HG02885 (cell line): ENCODE results near the gene GLRX.
A peak's percentile ranks its signal among the peaks of the same experiment; 100 is the strongest.

Experiments used
- ATAC-seq: cut with Tn5 transposase; IDR thresholded peaks from one replicate; pipeline ENCODE4 v1.9.1; 2021; ENCODE audit warnings: mild to moderate bottlenecking; ENCODE audit not compliant: unreplicated experiment, poor library complexity

The GLRX gene, protein sequence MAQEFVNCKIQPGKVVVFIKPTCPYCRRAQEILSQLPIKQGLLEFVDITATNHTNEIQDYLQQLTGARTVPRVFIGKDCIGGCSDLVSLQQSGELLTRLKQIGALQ

DNA sequence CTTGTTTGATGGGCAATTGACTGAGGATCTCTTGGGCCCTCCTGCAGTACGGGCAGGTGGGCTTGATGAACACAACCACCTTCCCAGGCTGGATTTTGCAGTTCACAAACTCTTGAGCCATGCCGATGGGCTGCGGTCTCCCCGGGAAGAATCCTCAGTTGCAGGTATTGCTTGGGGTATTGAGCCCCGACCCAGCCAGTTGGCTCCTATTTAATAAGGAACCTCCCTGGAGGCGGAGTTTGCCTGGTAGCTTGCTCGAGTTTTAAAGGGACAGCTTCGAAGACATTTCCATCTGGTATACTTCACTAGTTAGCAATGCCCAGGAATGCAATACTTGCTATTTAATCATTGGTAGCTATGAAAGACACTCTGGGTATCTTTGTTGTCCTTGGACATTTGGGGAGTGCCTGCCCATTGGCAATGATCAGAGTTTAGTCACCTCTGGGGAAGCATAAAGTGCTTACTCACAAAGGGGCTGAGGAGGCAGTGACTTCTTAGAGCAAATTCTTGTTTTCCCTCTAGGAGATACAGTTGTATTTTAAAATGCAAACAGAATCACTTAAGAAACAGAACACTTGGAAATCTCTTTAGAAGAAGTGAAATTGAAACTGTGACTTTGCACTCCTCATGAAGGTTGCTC lies at the start of gene GLRX:
GLRX (minus strand) TSS at position 185 of the 640 bp plus-strand sequence; CDS start at position 121, 64 bp downstream.
- peak; percentile 47 for ATAC-seq

DNA sequence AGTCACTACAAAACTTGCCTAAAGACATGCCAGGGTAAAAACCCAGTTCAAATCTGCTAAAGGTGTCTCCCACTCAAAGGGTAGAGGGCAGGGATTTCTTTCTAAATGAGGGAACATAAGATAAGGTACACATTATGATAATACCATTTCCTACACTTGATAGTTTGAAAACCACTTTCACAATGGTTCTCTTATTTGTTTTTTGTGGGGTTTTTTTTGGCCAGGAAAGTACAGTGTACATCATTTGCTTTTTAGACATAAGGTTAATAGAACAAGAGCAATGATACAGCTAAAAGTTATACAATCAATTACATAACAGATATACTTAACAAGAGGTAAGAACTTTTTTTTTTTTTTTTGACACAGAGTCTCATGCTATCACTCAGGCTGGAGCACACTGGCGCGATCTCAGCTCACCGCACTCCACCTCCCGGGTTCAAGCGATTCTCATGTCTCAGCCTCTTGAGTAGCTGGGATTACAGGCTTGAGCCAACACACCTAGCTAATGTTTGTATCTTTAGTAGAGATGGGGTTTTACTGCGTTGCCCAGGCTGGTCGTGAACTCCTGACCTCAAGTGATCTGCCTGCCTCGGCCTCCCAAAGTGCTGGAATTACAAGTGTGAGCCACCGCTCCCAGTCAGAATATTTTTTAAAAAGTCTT lies 48.8 kb upstream of the GLRX start:
- no peak for ATAC-seq

DNA sequence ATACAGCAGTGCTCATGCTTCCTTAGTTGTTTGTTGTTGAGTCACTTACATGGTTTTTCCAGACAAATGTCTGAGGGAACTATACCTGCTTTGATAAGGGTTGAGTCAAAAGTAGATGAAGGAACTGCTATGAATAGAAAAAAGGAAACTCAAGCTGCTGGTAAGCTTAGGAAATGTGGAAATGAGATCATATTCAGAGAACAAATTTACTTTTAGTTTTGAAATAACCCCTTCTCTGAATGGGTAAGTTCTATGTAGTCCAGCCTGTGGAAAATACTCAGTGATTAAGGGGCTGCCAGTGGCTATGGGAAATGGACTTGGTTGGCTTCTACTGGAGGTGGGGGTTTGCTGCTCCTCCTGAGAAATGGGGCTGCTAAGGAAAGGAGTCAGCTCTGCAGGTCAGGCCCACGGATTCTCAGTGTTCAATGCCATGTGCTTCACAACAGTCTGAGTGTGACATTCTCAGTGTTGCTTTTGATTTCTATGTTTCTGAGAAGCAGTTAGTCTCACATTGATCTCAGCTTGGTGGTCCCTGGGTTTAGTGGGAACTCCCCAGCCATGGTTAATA lies 47.7 kb upstream of the GLRX start:
- peak; percentile 69 for ATAC-seq

DNA sequence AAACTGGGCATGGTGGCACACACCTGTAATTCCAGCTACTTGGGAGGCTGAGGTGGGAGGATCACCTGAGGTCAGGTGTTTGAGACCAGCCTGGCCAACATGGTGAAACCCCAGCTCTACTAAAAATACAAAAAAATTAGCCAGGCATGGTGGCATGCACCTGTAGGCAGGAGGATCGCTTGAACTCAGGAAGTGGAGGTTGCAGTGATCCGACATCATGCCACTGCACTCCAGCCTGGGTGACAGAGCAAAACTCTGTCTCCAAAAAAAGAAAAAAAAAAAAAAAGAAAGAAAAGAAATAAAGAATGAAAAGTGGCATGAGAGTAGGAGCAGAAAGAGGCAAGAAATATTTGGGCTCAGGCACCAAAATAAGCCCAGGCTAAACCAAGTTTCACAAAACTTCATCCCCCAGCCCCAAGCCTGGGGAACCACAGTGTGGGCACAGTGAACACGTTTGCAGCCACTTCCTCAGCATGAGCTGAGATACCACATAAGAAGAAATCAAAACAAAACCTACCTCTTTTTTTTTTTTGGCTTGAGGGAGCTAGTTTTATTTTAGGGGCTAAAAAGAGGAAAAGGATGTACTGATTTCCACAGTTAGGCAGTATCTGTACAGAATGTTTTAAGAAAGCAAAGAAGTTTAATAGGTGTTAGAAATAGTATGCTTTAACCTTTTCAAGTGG lies 46.8 kb upstream of the GLRX start:
- peak; percentile 43 for ATAC-seq

DNA sequence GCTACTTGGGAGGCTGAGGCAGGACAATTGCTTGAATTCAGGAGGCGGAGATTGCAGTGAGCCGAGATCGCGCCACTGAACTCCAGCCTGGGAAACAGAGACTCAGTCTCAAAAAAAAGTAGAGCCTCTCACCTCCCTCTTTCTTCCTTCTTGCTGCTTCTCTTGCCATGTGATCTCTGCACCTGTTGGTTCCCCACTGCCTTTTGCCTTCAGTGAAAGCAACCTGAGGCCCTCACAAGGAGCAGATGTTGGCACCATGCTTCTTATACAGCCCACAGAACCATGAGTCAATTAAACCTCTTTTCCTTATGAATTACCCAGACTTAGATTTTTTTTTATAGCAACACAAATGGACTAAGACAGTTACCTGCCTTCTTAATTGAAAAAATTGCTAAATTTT lies 45.6 kb upstream of the GLRX start:
- no peak for ATAC-seq

DNA sequence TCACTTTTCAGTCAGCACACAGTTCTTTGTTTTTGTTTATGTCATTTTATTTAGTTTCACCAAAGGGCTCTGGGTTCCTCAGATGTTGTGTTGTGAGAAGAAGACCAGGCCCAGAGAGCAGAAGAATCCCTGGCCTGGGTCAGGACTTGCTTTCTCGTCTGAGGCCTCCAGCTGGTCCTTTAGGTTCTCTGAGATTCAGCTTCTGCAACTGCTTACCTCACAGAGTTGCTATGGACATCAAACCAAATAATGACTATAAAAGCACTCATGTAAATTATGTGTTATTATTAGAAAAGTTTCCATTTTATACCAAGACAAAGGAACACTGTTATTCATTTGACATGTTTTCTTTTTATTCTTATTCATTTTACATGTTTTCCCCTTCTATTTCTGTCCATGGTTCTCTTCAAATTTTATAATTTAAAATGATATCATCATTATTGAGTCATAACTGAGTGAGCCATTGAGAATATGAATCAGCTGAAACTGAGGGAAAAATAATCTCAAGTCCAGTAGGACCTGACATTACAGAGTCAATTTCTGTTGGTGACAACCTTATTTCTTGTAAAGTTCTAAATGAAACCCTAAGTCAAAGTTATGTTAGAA lies 44.0 kb upstream of the GLRX start:
- ATAC-seq = no peak

DNA sequence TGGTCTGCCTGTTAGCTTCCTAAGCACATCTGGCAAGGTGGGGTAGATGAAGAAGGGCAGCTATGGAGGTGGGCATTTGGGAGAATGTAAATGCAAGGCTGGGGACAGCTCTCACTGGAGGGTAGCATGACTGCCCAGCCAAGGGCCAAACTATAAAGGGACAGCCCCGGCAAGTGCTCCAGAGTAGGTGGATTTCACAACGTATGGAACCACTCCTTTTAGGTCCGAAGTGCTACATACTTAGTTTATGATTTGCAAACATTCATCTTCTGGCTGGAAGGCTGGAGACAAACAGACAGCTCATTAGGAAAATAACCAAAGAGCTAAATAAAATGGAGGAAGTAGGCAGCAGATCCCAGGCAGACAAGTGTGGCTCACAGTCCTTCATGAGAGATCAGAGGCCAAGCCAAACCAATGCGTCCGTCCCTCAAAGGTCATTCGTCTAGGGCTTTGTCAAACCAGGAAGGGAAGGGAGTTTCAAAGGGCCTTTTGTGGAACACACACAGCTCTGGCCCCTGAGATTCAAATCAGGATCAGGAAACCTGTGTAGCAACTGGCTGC lies 42.5 kb upstream of the GLRX start:
- no peak for ATAC-seq

DNA sequence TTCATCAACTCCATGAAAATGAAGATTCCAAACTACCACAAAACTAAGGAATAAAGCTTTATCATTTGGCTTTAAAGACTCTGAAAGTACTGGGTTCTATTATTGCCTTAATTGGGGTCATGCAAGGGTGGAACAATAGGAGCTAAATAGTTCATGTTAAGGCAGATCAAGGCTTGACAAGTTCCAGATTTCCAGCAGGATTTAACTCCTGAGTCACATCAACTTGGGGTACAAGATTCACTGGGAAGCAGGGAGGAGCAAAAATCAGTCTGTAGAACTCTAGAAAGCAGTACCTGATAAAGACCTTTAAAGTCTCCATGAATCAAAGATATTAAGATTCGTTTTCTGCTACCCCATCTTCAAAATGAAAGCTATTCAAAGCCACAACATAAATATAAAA lies 41.9 kb upstream of the GLRX start:
- ATAC-seq = no peak

DNA sequence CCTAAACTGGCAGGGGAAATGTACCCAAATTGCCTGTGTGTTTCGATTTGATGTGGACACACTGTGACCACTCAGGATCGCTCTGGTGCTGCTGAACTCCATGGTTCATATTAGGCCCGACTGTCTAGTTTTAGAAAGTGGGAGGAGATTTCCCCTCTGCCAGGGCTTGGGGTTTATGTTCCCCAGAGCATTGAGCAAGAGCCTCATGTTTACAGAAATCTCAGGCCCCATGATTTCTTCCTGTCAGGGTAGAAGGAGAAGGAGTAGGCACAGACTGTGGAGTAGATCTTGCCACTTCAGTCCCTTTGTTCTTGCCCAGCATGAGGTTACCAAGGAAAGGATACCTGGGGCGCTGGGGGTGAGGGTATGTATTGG lies 40.8 kb upstream of the GLRX start:
- no peak for ATAC-seq

DNA sequence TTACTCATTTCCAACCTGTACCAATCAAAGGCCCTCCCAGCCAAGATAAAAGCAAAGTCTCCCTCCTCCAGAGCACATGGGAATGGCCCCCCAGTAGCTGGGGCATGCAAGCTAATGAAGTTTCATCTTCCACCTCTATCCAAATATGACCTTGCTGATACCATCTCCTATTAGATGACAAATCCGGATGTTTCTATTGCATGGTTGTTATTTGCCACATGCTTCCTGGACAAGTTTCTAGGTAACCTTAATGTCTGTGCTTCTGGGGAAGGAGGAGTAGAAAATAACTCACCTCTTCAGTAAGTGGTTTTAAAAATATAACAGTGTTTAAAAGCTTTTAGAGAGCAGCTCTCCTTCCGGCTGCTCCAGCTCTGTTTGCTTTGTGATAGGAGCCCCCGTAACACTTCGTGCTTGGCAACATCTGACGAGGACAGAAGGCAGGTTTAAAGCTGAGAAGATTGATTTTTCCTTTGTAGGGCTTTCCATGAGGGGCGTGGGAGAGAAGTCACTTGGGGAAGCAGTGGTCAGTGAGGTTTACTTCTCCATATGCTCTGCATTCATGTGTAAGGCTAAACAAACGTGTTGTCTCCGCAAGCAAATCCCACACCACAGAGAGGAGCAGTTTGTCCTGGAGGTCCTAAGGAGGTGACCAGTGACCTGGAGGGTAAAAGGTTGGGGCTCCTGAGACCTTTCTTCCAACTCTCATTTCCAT lies 40.3 kb upstream of the GLRX start:
- ATAC-seq = no peak

DNA sequence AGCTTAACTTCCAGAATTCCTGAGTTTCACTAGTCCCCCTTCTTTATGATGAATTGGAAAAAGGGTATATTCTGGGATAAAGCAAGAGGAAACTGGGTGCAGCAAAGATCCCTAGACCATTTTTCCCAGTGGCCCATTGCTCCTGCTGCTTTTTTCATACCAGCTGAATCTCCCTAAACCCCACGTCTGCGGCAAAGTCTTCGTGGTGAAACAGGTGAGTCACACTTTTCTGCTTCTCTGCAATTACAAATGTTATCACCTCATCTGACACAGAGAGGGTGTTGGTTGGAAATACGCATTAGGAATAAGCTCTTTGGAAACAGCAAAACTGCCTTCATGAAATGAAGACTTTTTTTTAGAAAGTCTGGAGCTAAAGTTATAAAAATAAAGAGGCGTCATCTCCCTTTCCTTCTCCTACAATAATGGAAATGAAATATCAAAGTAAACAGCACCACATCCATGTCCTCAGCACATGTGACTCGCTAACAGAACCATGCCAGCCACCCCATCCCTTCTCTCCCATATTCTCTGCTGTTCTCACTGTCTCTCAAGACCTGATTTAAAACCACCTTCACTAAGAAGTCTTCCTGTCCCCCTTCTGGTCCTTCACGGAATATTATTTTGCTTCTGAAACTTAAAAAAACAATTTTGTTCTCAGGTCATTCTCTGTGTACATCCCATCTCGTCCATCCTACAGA lies 39.5 kb upstream of the GLRX start:
- no peak for ATAC-seq

DNA sequence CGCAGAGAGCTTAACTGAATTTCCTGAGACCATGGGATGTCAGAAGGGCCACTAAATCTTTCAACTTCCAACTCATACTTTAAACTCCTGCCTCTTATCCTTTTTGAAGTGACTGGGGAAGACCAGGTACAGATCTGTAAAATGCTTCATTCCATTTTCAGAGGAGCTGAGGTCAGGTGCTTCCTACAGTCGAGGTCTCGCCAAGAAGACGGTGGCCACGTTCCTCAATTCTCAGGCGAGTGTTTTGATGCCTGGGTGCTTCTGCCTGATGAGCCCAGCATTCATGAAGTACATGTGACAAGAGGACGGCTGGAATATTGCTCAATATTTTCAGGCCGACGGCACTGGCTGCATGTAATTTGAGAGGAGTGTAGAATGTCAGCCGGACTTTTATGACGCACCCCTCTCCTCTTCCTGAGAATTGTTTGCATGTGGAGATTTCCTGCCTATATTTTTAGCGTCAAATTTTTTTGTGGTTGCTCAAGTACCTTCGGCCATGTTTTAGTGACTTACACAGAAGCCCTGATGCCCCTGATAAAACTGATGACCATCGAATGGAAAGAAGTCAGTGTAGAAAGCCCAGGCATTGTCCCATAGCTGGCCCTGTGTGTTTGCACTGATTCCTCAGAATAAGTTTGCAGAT lies 38.8 kb upstream of the GLRX start:
- ATAC-seq = no peak

DNA sequence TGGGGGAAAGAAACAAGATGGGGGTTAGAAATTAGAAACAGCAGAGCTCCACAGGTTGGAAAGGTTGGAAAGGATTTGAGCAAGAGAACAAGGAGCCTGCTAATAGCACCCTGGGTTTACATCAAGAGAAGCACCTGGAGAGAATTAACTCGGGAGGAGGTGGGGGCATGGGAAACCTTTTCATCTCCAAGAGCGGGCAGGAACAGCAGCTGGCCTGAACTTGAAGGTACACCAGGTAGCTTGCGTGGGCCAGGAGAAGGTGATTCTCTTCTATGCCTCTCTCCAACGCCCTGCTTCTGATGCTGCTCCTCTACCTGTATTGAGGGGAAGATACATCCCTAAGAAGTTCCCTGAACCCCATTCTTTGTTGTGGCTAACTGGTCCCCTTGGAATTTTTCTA lies 37.1 kb upstream of the GLRX start:
- no peak for ATAC-seq

DNA sequence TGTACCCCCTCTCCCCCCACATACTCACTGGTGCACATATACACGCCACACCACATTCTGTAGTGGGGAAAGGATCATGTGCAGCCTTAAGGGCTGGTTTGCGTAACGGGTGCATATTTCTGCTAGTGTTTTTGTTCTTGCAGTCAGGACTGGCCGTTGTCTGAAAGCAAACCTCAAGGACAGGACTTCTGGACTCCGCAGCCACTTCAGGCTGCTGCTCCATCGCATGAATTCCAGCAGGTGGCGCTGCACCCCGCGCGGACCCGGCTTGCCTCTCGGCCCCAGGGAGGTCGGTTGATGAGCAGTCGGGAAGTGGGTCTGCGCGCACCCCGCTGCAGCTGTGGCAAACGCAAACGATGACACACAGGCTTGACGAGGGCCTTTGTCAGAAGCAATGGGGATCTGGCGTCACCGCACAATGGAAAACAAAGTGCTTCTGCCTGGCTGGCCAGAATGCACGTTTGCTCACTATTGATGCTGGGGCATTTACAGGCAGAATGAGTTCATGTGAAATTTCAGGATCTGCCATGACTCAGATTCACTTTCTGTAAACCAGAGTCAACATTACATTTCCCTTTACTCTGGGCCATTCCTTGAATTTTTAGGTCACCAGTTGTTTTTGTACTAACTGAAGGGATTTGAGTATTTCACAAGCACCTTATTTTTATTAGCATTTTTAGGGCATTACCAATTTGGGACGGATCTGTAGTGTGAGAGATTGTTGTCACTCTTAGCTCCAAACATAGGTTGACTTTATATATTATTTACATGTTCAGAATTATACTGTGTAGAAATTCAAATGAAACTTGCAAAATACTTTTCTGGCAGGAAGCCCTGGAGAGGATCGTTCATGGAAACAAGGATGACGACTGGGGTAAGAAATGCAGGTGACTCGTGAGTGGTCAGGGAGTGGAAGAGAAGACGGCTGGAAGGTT lies 36.4 kb upstream of the GLRX start:
- ATAC-seq = peak; percentile 93

DNA sequence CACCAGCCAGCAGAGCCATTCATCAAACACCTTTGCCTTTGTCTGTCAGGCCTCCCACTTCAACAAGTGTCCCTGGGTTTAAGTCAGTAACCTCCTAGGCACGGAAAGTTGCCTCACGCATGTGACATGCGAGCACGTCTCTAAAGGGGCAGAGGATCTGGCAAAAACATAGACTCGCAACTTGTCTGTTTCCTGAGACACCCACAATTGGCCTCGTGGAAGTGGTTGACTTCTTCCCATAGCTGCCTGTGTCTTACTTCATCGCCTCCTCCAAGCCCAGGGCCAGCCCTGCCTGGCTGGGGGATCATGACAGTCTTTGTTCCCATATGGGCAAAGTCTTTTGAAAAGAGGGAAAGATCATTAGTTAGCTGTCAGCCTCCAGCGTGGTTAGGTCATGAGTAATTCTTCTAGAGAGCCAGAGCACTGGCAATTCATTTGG lies 35.5 kb upstream of the GLRX start:
- ATAC-seq = no peak

DNA sequence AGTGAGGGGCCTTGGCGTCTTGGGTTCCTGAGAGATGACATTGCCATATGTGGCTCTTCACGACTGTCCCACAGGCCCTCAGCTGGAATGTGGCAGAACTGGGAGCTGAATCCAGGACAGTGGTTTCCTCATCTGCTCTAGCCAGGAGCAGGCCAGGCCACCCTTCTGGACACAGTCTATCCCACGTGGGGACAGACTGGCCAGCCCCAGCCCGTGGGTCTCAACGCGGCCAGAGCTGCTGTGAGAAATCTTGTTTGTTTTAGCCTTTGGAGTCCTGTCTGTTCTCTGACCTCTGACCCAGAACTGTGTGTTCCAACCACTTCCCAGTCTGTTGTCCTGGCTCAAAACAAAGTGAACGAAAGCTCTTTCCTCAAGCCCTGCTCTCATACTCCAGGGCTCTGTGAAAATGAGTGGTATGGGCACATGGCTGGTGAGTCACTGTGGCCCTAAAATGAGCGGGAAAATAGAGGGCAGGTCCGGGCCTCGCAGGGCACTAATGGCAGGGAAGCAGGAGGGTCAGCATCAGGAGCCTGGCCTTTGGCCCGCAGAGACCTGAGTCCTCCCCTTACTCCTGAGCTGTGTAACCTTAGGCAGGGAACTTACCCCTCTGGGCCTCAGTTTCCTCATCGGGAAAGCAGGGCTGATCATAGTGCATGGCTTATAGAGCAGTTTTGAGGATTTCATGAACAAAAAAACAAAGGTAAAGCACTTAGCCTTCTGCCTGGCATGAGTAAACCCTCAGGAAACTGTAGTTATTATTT lies 34.8 kb upstream of the GLRX start:
- ATAC-seq = no peak

DNA sequence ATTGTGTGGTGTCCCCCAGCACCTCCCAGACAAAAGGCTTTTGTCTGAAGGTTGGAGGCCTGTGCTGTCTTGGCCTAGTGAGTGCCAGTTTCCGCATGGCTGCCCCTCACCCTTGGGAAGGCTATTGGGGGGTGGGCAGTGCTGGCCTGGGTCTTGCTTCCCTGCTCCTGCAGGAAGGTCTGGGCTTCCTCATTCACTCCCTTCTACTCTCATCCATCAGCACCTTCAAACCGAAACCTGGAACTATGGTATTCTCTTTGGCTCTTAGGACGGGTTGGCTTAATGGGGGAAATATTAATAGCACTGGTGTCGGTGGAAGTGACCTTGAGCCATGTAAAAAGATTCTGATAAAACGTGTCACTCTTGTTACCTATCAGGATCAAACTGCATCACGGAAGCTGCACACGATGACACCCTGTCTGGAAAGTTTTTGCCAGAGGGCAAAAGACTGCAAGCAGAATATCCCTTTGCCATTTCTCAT lies 34.0 kb upstream of the GLRX start:
- no peak for ATAC-seq
